ENCODE results near the gene RCOR3. TPM values are rescaled to one million over a fixed set of nuclear protein-coding genes. Genes with fewer than 3 reads are reported as not detected.

The RCOR3 gene
- total and polyA plus RNA-seq, 10 of the 15 experiments (the other 5 are each of a cell fraction or from before 2014, with no cell fraction given): 8.0 to 55.0 (median 25.1) TPM

- peaks cover 8% of the 10 kb centered on the region; the same call in 2 of the 3 replicates for H3K9me3 ChIP-seq (replicated peaks; ENCODE audit: control insufficient read depth, insufficient read depth, low read length)
- no peak overlapping the region for H3K27ac ChIP-seq (ENCODE audit: control insufficient read depth, insufficient read depth)
- ChIA-PET POLR2A (no interaction called here), CTCF (interaction anchor here (0.6 to 3.6 kb wide), 6 partner anchors 10 to 34 kb away, joined by 3 to 22 read pairs (median 6); partner anchors contain the start of gene TRAF5), SMC1A (ENCODE audit: uncharacterized antibody, unreplicated experiment) (interaction anchor here (0.9 to 1.6 kb wide), 3 partner anchors 9 to 33 kb away, joined by 3 to 10 read pairs (median 3); partner anchors contain the start of gene TRAF5), RAD21 (ENCODE audit: unreplicated experiment) (interaction anchor here (0.5 to 2.6 kb wide), 4 partner anchors 28 to 109 kb away, joined by 3 to 9 read pairs (median 6); no protein-coding TSS in a partner anchor)
- H3K4me1 ChIP-seq (ENCODE audit: control insufficient read depth, insufficient read depth, low read length): peaks cover 4% of the 10 kb centered on the region
- intact Hi-C loops (cut with micrococcal nuclease; ENCODE audit: unreplicated experiment) (no loop called here), in situ Hi-C loops (cut with MboI) (no loop called here)
- DNase-seq (ENCODE audit: low read depth, low spot score): no peak
- H2AFZ ChIP-seq (ENCODE audit: control insufficient read depth, low read depth, low read length): no peak overlapping the region
- H3K36me3 ChIP-seq (ENCODE audit: control insufficient read depth in 2 of 2, insufficient read depth in 2 of 2, low read length in 1 of 2): peaks cover 19 to 32% of the 10 kb centered on the region in 2 experiments
- ATAC-seq: no peak
- H3K4me3 ChIP-seq: no peak overlapping the region
- BruUV-seq (replicated peaks): no TSS peak
- TF ChIP-seq HDAC2 (IDR thresholded peaks at IDR 0.05) (no peak), RELA (IDR thresholded peaks at IDR 0.05; ENCODE audit: borderline replicate concordance, partially characterized antibody) (no peak), NR2C1 (IDR thresholded peaks at IDR 0.05) (no peak), TCF12 (IDR thresholded peaks at IDR 0.05; ENCODE audit: low read depth, low read length) (no peak), ZBED1 (IDR thresholded peaks at IDR 0.05; ENCODE audit: borderline replicate concordance) (no peak)
- TF ChIP-seq, protein P1, sequence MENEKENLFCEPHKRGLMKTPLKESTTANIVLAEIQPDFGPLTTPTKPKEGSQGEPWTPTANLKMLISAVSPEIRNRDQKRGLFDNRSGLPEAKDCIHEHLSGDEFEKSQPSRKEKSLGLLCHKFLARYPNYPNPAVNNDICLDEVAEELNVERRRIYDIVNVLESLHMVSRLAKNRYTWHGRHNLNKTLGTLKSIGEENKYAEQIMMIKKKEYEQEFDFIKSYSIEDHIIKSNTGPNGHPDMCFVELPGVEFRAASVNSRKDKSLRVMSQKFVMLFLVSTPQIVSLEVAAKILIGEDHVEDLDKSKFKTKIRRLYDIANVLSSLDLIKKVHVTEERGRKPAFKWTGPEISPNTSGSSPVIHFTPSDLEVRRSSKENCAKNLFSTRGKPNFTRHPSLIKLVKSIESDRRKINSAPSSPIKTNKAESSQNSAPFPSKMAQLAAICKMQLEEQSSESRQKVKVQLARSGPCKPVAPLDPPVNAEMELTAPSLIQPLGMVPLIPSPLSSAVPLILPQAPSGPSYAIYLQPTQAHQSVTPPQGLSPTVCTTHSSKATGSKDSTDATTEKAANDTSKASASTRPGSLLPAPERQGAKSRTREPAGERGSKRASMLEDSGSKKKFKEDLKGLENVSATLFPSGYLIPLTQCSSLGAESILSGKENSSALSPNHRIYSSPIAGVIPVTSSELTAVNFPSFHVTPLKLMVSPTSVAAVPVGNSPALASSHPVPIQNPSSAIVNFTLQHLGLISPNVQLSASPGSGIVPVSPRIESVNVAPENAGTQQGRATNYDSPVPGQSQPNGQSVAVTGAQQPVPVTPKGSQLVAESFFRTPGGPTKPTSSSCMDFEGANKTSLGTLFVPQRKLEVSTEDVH (IDR thresholded peaks at IDR 0.05; ENCODE audit: low read depth, partially characterized antibody): no peak
- no peak for FAIRE-seq
- H3K9ac ChIP-seq (ENCODE audit: control insufficient read depth, insufficient read depth, low read length): no peak overlapping the region
- WGBS (ENCODE audit: insufficient coverage, insufficient replicate concordance, low lambda C conversion rate, missing lambda C conversion rate): 98% methylated on average over 4 of the region's 4 CpGs
- no peak overlapping the region for H3K4me2 ChIP-seq (ENCODE audit: control insufficient read depth, insufficient read depth)
- no peaks in the 10 kb centered on the region for H3K27me3 ChIP-seq (replicated peaks in 1 of 2; ENCODE audit: control insufficient read depth in 2 of 2, insufficient read depth in 2 of 2, low read length in 1 of 2)
- H3K79me2 ChIP-seq (ENCODE audit: control insufficient read depth, insufficient read depth, low read length): peaks cover 4% of the 10 kb centered on the region
- peaks cover 2% of the 10 kb centered on the region; the same call in 1 of the 2 replicates for H4K20me1 ChIP-seq (ENCODE audit: control insufficient read depth, insufficient read depth)
Observed at GRCh38 chr1:211355873-211356272, 96.7 kb downstream of the RCOR3 start.

Measured in GM12878 (cell line).